Peyer's patch (tissue), 4 donors: Measurements from ENCODE around the gene OST4. TPM values are rescaled to one million over a fixed set of nuclear protein-coding genes. Genes with fewer than 3 reads are reported as not detected.

Experiments used
- DNase-seq, 3 donors: peaks; one replicate each; pipeline ENCODE4 v3.0.0-alpha.2; 2017 to 2019
- H3K27ac ChIP-seq, 4 donors: fragments of 200-600 bp; sonication (generic); one replicate each; pipeline ENCODE4 v1.5.1; 2016 to 2019
- H3K27me3 ChIP-seq, 2 donors: fragments of 200-600 bp; sonication (generic); one replicate each; pipeline ENCODE4 v1.5.1; 2019
- H3K36me3 ChIP-seq, 3 donors: fragments of 200-600 bp; sonication (generic); one replicate each; pipeline ENCODE4 v1.5.1; 2016 to 2019
- H3K4me1 ChIP-seq, 4 donors: fragments of 200-600 bp; sonication (generic); one replicate each; pipeline ENCODE4 v1.5.1; 2016 to 2019
- H3K4me3 ChIP-seq, 4 donors: fragments of 200-600 bp; sonication (generic); 1 replicate in 3 of 4; 2 replicates in 1 of 4; pipeline ENCODE4 v1.5.1; 2016 to 2019; ENCODE audit warnings: mild to moderate bottlenecking in 1 of 4
- H3K9me3 ChIP-seq, 4 donors: fragments of 200-600 bp; sonication (generic); one replicate each; pipeline ENCODE4 v1.5.1; 2016 to 2019; ENCODE audit warnings: mild to moderate bottlenecking in 1 of 4
- POLR2A ChIP-seq, 2 donors: fragments of 450-650 bp; IDR thresholded peaks; one replicate each; pipeline ENCODE4 v1.5.1; 2017; ENCODE audit warnings: antibody characterized with exemption in 2 of 2, mild to moderate bottlenecking in 2 of 2, moderate library complexity in 2 of 2
- total RNA-seq, 4 donors: library from RNA; depleted of rRNA; stranded (reverse); fragments of >200 nt; gene quantifications; one replicate each; pipeline ENCODE4 v1.1.0, GENCODE V29; 2016
- TF ChIP-seq, protein P1 (sequence below), 6 experiments: fragments of 450-650 bp in 4 of 6; fragments of 200-600 bp in 2 of 6; sonication (generic) in 1 of 6; IDR thresholded peaks; one replicate each; pipeline ENCODE4 v1.5.1; 2017 to 2019; ENCODE audit warnings: antibody characterized with exemption in 6 of 6, mild to moderate bottlenecking in 3 of 6, moderate library complexity in 1 of 6

The OST4 gene
- total RNA-seq, 4 donors from 2014 or later = 136 to 329 (median 225) TPM

DNA sequence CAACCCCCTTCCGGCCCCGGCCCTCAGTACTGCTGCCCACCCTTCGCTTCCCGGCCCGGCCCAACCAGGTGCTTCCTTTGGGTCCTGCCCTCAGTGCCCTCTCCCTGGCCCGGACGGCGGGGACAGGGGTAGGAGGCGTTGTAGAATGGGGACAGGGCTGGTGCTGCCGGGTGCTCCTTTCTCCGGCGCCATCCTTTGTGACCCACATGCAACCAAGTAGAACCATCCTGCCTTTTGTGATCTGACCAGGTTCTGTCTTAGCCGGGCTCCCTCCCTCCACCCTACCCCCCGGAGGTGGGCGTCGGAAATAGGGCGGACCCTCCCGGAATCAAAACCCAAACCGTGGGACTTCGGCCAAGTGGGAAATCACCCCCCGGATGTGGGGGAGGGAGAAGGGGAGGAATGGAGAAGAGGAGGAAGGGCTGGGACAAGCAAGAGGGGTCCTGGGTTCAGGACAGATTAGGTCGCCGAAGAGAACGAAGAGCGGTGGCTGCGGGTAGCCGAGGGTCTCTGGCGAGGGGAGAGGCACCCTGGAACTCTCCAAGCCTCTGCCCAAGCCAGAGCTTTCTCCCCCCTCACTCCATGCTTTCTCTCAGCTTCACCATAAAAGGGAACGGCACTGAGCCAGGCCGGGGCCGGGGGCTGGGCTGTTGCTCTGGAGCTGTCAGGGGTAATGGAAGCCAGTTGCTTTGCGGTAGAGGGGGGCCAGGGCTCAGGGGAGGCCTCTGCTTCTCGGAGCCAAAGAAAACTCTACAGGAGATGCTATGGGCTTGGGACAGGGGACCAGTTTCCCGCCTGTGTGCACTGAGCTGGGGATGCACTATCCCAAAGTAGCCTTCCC, 756 bp upstream of the OST4 start:
- DNase-seq = peak in 1 of 3 donors; percentile 35

GRCh38 chr2:27070653-27071276, 689 bp downstream of the OST4 start:
- Histone ChIP-seq H3K9me3 (no peaks in the 10 kb centered on the region), H3K27ac (peak overlapping the region; percentile 88 to 96 (median 94)), H3K4me1 (peaks cover 0 to 52% (median 15%) of the 10 kb centered on the region in 4 donors), H3K27me3 (no peaks in the 10 kb centered on the region), H3K36me3 (peaks cover 0 to 32% (median 0%) of the 10 kb centered on the region in 3 donors), H3K4me3 (peak overlapping the region; percentile 66 to 97 (median 82))
- DNase-seq = no peak
- TF ChIP-seq POLR2A (IDR thresholded peaks at IDR 0.05) = no peak
- TF ChIP-seq, protein P1, sequence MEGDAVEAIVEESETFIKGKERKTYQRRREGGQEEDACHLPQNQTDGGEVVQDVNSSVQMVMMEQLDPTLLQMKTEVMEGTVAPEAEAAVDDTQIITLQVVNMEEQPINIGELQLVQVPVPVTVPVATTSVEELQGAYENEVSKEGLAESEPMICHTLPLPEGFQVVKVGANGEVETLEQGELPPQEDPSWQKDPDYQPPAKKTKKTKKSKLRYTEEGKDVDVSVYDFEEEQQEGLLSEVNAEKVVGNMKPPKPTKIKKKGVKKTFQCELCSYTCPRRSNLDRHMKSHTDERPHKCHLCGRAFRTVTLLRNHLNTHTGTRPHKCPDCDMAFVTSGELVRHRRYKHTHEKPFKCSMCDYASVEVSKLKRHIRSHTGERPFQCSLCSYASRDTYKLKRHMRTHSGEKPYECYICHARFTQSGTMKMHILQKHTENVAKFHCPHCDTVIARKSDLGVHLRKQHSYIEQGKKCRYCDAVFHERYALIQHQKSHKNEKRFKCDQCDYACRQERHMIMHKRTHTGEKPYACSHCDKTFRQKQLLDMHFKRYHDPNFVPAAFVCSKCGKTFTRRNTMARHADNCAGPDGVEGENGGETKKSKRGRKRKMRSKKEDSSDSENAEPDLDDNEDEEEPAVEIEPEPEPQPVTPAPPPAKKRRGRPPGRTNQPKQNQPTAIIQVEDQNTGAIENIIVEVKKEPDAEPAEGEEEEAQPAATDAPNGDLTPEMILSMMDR (IDR thresholded peaks at IDR 0.05) = no peak

More for the DNA sequence above, 756 bp upstream of the OST4 start:
- H3K4me3 ChIP-seq = peak overlapping the region; percentile 66 to 97 (median 82)
- H3K4me1 ChIP-seq = peaks cover 0 to 57% (median 16%) of the 10 kb centered on the region in 4 donors
- no peaks in the 10 kb centered on the region for H3K9me3 ChIP-seq
- no peaks in the 10 kb centered on the region for H3K27me3 ChIP-seq
- TF ChIP-seq POLR2A (IDR thresholded peaks at IDR 0.05) = no peak
- TF ChIP-seq, protein P1 (IDR thresholded peaks at IDR 0.05) = no peak
- H3K27ac ChIP-seq = peak overlapping the region; percentile 88 to 96 (median 94)
- H3K36me3 ChIP-seq = peaks cover 0 to 25% (median 0%) of the 10 kb centered on the region in 3 donors

DNA sequence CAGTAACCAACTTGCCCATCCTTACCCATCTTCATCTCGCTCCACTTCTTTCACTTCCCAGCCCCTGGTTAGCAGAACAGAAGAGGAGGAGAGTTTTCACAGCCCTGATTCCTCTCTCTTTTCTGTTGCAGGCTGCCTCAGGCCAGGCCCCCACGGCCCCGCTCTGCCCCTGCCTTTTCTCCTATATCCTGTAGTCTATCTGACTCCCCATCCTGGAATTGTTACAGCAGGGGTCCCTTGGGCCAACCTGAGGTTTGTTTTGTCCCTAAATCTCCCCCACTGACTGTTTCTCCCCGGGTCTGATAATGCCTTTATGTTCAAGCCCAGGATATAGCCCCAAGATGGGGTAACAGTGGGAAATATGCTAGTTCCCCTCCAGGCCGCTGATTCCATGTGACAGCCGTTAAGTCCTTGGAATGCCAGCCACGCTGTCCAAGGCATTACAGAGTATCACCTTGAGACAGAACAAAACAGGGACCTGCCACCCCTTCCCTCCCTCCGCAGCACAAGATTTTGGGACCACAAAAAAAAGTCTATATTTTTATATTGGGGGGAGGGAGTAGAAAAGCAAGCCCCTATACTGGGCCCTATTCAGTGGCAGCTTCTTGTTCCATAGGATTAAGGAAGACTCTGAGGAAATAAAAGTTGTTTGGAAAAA, 1.4 kb downstream of the OST4 start:
- Histone ChIP-seq H3K36me3 (peaks cover 0 to 32% (median 0%) of the 10 kb centered on the region in 3 donors), H3K4me1 (peaks cover 0 to 45% (median 12%) of the 10 kb centered on the region in 4 donors), H3K27ac (peak overlapping the region in 2 of 4 donors; percentile 95 to 96), H3K4me3 (peak overlapping the region in 2 of 4 donors; percentile 66 to 97), H3K9me3 (no peaks in the 10 kb centered on the region), H3K27me3 (no peaks in the 10 kb centered on the region)
- no peak for DNase-seq
- TF ChIP-seq, protein P1 (IDR thresholded peaks at IDR 0.05) = no peak
- no peak for TF ChIP-seq POLR2A (IDR thresholded peaks at IDR 0.05)

- Histone ChIP-seq H3K9me3 (no peaks in the 10 kb centered on the region), H3K27me3 (no peaks in the 10 kb centered on the region), H3K4me1 (peaks cover 0 to 39% (median 11%) of the 10 kb centered on the region in 4 donors), H3K4me3 (no peak overlapping the region), H3K27ac (no peak overlapping the region), H3K36me3 (peaks cover 0 to 32% (median 0%) of the 10 kb centered on the region in 3 donors)
- peak in 1 of 3 donors; percentile 6 for DNase-seq
- no peak for TF ChIP-seq POLR2A (IDR thresholded peaks at IDR 0.05)
- TF ChIP-seq, protein P1 (IDR thresholded peaks at IDR 0.05) = no peak
These were observed 2.0 kb downstream of the OST4 start for GRCh38 chr2:27069436-27069835.

GRCh38 chr2:27067385-27067784, 4.1 kb downstream of the OST4 start:
- peak in 1 of 3 donors; percentile 30 for DNase-seq
- Histone ChIP-seq H3K9me3 (no peaks in the 10 kb centered on the region), H3K4me3 (no peak overlapping the region), H3K4me1 (peaks cover 0 to 29% (median 11%) of the 10 kb centered on the region in 4 donors), H3K27me3 (no peaks in the 10 kb centered on the region), H3K36me3 (peaks cover 0 to 32% (median 0%) of the 10 kb centered on the region in 3 donors), H3K27ac (no peak overlapping the region)
- no peak for TF ChIP-seq POLR2A (IDR thresholded peaks at IDR 0.05)
- TF ChIP-seq, protein P1 (IDR thresholded peaks at IDR 0.05) = no peak
